Bone marrow (tissue), 2 donors: ENCODE data around the gene CD109.

ENCODE experiments used
- DNase-seq, 2 donors: peaks; one replicate each; lab custom pipeline; 2025; lab: John Stamatoyannopoulos, UW

Gene CD109

DNA sequence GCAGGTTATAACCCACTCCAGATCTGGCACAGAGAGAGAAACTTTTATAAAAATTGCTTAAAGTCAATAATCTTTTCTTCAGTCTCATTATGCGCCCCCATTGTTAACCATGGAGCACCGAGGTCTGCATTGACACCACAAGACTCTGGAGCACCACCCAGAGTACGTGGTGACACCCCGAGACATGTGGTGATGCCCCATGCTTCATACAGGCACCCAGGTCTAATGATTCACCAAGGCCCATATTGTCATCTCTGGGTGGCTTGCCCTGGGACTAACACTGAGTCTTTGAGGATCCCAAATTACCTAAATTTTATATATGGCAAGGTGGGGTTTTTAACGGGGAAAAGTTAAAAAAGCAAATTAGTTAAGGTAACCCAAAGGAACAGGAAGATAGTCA is 31.1 kb downstream of the CD109 start:
- DNase-seq: no peak

DNA sequence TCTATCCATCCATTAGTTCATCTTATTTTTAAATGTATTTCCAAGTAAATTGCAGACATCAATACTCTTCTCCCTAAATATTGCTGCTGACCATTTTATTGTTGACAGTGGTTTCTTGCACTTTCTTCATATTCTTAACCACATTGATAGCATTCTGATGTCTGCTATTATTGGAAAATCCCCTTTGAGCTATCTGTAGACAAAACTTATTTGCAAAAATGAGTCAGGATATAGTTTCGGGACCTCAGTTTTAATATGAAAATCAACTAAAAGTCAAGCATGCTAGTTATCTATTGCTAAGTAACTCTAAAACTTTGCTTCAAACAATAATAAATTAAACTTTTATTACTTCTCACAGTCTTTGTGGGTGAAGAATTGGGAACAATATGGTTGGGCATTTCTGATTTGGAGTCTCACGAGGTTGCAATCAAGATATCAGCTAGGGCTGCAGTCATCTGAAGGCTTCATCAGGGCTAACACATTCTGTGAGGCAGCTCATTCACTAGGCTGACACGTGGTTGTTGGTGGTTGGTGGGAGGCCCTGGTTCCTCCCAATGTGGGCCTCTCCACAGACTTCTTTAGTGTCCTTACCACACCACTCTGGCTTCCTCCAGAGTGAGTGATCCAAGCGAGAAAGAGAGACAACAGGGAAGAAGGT is 32.7 kb downstream of the CD109 start:
- no peak for DNase-seq

DNA sequence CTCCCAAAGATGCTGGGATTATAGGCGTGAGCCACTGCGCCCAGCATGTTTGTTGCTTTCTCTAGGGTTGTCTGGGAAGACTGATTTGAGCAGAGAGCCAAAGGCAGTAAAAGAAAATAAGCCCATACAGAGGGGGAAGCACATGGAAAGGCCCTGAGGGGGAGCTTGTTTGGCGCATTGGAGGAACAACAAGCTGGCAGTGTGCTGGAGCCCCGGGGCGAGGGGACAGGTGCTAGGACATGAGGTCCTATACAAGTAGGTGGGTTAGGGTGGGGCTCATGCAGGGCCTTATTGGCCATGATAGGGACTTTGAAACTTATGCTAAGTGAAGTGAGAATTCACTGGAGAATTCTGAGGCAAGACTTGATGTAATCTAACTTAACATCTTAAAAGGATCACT is 35.3 kb downstream of the CD109 start:
- DNase-seq: no peak

DNA sequence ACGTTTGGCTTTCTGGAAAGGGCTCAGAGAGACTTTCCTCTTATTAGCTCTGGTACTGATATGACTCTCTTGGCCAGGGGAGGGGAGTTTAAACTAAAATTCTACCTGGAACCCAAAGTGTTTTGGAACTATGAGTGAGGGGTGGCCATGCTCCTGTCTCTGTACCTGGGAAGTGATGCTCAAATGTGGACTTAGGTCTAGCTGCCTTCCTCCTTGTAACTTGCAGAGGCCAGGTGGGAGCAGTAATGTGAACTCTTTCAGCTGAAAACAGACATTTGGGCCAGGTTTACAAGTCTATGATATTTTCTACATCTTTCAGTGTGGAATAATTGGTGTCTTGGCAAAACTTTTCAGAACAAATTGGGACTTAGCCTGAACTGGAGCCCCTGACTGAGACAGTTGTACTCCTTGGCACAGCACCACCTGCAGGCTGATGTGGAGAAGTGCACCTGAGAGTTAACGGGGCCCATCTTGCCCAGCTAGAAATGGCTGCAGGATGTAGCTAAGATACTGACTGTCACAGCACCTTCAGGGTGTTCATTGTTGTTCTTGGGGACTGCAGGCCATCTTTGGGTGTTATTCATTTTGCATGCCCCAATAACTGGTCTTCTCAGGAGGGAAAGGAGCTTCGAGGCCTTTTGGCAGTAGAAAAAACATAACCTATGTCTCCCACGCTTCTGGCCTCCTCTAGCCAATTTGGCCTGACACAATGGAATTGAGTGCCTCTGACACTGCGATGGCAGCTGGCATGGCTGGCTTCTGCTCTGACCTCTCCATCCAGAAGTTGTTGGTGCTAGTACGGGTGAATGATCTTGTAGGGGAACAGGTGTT is 37.1 kb downstream of the CD109 start:
- peak; percentile 15 to 73 for DNase-seq

DNA sequence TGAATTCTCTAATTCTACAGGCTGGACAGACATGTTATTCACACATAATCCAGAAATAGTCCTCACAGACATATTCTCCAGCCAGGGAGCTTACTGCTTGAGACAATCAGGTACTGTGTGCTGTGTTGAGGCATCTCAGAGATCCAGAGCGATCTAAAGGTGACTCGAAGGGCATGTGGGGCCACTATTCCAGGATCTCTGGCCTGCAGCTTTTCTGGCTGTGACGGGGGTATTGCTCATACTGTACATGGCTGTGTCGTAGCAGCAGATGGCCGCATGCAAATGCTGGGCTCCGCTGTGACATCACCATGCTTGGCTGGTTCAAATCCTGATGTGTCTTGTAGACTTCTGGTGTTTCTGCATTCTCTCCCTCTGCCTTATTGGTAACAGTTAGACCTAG is 37.8 kb downstream of the CD109 start:
- DNase-seq: no peak

DNA sequence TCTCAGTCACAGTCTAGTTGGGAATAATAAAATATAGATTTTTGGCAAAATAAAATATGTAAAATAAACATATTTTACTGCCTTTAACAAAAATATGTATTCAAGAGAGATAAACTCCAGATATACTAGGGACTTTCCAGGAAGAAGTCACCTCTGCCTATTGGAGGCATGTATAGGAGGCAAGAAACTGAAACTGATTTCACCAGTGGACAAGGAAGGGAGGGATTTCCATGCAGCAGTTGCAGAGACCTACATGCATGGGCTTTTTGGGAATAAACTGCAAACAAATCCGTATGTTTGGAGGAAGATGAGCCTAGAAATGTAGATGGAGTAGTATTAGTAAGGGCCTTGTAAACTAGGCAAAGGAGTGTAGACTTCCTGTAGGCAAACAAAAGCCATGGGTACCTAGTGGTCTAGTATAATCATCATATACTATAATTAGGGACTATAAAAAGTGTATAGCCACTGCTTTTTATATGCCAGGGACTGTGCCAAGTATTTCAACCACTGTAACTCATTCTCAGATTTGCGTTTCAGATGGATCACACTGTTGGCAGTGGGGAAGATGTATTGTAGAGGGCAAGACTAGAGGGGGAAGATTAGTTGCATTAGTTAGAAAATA is 38.9 kb downstream of the CD109 start:
- no peak for DNase-seq

DNA sequence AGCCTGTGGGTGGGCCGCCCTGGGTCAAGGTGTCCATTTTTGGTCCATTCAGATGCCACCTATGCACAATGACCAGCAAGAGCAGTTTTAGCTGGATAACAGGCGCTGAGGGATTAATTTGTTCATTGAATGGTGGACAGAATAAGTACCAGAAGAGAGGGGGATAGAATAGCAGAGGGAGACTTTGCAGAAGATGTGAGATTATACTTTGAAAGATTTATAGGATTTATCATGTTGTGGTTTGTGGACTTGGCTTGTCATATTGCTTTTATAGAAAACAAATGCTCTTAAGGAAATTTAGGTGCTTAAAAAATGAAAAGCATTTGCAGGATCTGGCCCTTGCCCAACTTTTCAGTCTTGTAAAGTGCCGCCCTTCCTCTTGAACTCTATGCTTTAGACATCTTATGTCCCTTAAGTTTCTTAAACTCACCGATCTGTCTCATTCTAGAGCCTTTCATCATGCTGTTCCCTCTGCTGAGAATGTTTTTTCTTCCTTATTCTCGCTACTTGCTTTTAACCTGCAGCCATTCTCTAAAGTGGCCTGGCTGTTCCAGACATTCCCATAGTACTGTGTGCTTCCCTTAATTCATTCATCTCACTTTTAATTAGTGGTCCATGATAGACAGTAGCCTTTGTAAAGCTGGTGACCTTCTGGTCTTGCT is 42.5 kb downstream of the CD109 start:
- no peak for DNase-seq

DNA sequence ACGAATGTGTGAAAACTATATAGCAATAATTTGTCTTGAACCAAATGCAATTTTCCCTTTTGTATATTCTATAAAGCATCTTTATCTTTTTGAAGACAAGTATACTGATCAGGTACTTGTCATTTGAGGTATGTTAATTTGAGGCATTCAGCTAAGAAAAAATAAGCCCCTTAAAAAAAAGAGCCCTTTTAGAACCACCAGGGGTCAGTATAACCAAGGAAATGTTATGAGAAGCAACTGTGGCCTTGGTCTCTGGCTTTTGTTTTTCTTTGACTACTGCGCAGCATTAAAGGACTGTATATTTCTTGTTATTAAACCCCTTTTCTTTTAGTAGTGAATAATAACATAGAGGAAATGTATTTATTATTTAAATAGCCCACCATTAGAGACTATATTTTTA is 43.1 kb downstream of the CD109 start:
- DNase-seq: peak in 1 of 2 donors; percentile 65

DNA sequence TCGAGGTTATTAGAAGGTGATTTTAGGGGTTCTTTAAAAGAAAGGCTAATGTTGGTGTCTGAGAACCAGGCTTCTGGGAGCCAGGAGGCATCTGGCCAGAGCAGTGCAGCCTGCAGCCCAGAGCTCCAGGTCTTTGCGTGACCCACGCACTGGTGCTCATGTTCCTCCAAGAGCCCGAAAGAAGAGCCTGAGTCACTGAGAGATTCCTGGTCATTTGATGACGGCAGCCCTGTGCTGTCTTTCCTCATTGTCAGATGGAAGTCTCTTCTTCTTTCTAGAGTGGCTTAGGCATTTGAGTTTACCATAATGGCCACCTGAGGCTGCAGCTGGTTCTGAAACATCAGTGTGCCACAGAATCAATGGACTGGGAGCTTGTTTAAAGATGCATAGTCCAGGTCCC is 46.4 kb downstream of the CD109 start:
- no peak for DNase-seq

DNA sequence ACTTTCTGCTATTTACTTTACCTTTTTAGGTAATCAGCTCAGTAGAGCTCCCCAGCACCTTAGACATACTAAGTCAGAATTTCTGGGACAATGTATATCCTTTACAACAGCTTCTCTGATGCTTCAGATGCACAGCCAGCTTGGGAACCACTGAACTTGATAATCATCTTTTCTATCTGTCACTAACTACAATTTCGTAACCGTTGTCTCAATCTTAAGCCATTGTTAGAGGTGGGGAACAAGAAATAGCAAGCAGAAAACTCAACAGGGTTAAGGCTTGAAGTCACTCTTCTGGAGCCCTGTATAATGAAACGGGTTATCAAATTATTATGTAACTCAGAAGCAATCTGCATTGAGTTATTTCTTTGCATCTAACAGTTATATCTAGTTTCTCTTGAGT is 47.1 kb downstream of the CD109 start:
- no peak for DNase-seq

DNA sequence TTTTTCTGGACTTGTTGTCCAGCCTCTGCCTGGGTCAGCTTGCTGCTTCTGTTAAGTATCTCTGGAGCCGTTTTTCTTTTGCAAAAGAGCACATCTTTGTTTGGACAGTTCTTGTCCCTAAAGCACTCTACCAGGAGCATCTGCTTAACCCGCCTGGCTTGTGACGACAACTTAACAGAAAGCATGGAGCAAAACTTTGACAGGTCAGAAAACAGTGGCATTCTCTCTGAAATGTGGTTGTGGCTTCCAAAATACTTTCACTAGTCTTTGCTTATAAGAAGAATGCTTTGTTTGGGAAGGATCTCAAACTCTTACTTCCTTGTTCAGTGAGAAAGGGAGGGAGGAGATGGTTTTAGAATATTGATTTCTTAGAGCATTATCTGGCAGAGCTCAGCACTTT is 47.6 kb downstream of the CD109 start:
- no peak for DNase-seq

DNA sequence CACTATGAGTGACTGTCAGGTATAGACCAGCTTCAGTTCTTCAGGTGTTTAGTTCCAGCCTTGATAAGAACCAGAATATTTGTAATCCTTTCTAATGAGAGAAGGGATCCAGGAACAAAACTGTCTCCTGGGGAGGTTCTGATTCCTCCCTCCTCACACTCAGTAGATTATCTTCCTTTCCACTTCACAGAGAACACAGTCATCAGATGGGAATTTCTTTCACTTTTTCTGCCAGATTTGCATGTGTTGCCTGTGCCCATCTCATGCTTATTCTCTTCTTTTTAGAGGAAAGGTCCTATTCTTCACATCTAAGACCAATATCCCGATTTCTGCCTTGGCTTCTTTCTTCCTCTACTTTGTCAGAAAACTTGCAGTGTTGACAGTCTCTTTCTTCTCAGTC is 50.8 kb downstream of the CD109 start:
- no peak for DNase-seq

DNA sequence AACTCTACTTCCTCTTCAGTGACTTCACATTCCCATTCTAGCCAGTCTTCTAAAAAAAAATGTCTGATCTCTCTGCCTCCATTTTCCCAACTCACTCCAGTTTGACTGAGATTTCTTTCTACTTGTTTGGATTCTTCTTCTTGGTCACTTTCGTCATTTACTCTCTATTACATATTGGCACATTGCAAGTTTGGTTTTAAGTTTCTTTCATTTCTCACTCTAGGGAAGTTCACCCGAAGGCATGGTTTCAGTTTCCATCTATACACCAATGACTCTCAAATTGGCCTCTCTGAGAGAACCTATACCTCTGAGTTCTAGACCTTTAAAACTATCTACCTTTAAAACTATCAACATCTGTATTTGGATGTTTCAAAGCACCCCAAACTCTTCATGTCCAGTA is 51.3 kb downstream of the CD109 start:
- DNase-seq: peak in 1 of 2 donors; percentile 16

DNA sequence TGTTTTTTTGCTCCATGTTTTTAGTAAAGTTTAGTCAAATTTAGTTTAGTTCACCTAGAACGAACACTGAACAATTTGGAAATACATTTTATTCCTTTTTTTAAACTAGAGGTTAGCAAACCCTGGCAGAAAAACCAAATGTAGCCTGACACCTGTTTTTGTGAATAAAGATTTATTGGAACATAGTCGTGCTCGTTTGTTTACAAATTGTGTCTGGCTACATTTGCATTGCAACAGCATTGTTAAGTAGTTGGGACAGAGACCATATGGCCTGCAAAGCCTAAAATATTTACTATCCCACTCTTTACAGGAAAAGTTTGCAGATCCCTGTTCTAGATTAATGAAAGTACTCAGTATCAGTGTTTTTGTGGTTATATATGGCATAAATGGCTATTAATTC is 56.9 kb downstream of the CD109 start:
- DNase-seq: no peak

DNA sequence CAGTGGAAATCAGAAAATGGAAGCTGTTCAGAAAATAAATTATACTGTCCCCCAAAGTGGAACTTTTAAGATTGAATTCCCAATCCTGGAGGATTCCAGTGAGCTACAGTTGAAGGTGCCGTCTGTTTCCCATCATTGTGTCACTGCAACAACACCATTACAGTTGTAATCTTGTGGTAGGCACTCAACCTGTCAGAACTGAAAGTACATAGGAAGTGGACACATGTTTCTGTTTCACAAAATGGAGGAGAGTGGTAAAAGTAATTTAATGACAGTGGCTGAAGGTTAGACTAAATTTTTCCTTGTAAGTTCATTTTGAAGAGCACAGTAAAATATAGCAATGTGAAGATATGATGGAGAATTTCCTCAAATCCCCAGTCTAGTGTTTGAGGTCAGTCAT is 70.0 kb downstream of the CD109 start:
- no peak for DNase-seq

DNA sequence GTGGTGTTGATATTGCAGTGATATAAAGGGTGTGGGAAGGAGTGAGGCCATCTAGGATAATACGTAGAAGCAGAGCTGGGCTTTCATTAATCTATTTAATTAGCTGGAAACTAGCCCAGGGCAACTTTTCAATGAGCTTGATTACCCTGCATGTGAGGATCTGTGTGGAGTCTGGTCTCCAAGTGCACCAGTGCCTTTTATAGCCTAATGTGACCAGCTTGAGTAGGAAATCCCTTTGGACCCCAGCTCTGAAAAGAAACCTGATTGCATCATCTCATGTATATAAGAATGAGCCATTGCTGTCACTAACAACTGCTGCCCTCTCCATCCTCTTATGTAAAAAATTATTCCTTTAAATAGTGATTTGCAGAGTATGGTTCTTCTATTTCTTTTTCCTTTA is 72.6 kb downstream of the CD109 start:
- DNase-seq: no peak

DNA sequence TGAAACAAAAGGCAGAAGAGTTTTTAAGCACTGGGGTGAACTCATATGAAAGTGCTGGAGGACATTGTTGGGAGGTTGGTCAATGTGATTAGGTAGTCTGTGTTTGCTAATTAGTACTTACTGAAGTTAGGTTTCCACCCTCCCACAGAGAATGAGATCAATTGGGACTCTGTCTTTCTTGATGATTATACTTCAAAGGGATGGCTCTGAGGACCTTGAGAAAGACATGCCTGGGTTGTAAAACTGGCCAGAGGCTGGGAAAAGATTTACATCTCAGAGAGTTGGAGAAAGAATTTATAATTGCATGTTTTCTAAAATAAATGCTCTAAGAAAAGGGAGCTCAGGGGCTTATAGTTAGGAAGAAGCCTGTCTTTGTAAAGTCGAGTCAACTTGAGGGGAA is 74.0 kb downstream of the CD109 start:
- DNase-seq: no peak

DNA sequence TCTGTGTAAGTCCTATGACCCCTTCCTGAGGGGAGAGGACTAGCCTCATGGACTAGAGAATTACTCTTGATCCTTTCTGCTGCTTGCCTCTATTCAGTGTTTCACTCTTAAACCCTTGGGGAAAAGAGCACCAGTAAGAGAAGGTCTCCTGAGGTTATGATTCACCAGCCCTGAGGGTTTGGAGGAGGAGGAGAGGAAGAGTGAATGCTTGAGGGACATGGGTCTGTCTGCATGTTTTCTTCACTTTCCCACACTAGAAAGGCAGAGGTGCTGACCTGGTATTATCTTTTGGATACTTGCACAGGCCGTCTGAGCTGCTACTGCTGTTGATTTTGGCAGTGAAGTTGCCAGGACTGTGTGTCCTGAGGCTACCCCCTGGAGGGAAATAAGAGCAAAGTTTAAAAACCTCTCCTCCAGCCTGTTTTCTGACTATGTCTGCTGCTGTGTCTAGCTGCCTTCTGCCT is 78.3 kb downstream of the CD109 start:
- DNase-seq: no peak

DNA sequence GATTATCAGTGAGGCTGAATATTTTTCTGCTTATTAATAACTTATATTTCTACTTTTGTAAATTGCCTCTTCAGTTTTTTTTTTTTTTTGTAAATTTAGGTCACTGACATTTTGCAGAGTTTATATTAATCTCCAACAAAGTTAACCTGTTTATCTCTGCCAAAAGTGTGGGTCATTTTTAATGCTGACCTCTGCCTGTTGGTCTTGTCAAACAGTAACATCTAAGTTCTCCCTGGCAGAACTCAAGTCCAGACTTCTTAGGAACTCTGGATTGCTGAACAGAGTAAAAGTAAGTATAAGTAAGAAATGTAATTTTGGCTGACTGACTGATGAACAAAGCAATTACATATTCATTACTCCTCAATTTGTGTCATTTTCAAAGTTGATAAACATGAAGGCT is 83.9 kb downstream of the CD109 start:
- DNase-seq: no peak

DNA sequence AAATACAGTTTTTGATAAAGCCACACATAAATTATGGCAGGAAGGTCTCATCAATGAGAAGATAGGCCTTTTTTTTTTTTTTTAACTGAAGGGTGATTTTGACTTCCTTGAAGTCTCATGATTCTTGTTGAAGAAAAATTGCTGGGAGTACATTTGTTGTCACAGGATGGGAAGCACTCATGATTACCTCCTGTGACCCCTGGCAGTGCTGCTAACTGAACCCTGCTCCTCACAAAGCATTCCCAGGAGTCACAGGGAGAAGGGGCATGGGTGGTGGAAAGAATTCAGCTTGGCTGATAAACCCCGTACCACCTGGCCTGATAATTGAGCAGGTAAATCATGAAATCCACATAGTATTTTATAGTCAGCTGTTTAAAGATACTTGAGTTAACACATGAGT is 86.9 kb downstream of the CD109 start:
- no peak for DNase-seq

DNA sequence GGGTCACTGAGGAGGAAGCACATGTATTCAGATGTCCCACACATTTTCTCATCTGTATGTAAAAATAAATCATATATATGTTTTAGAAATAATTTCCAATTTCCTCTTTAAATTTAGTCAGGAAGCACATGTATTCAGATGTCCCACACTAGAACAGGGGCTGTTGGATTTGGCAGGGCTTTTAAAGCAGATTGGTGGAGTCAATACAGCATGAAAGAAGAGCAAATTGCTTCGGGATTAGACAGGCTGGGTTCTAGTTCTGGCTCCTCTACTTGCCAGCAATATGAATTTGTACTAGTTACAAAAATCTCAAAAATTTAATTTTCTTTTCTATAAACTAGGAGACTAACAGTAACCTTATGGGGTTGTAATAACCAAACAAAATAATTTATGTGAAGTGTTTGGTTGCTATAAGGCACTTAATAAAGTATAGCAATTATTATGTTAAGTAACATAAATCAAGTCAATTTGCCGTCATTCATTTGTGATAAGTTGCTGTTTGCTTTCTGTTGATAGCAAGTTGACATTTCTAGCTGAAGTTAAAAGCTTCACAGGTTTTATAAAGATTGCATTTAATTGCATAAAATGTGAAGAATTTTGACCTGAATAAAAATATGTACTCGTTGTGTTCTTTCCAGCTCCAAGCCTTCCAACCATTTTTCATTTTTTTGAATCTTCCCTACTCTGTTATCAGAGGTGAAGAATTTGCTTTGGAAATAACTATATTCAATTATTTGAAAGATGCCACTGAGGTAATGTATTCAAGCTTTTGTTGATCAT is 88.9 kb downstream of the CD109 start:
- DNase-seq: no peak

DNA sequence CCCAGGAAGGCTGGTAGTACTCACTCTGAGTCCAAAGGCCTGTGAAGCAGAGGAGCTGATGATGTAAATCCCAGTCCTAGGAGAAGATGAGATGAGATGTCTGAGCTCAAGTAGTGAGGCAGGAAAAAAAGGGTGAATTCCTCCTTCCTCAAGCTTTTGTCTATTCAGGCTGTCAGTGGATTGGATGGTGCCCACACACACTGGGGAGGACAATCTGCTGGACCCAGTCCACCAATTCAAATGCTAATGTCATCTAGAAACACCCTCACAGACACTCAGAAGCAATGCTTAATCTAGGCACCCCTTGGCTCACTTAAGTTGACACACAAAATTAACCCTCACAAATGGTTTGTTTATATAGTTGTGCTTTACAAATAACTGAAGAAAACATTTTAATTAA is 94.6 kb downstream of the CD109 start:
- no peak for DNase-seq
